BJ (cell line): Measurements from ENCODE around the gene PPP2R5C. TPM values are rescaled to one million over a fixed set of nuclear protein-coding genes. Genes with fewer than 3 reads are reported as not detected.
A peak's percentile ranks its signal among the peaks of the same experiment; 100 is the strongest.
"Not testable (repeated sequence)": the region's sequence is repeated elsewhere in the genome, so short reads cannot be mapped to it uniquely, and the experiment has no call there.

ENCODE experiments used
- CTCF ChIA-PET: fragments of 350-600 bp; formaldehyde crosslinking; extraction: SDS; loops from one replicate; lab custom pipeline; 2021; ENCODE audit warnings: antibody characterized with exemption, inconsistent platforms; lab: Yijun Ruan, JAX
- POLR2A ChIA-PET: fragments of 300-600 bp; sonication (Branson Sonifier 250); formaldehyde crosslinking; extraction: SDS; loops from one replicate; lab custom pipeline; 2021; ENCODE audit warnings: antibody characterized with exemption; lab: Charles Lee
- DNase-seq: peaks from one replicate; pipeline ENCODE4 v3.0.0-alpha.2; 2011; ENCODE audit warnings: low read depth
- H3K27me3 ChIP-seq: 2 replicates; pipeline ENCODE4 v1.6.0; 2011; ENCODE audit warnings: low read length; ENCODE audit not compliant: control insufficient read depth, insufficient read depth
- H3K36me3 ChIP-seq: 2 replicates; pipeline ENCODE4 v1.5.1; 2011; ENCODE audit warnings: low read length; ENCODE audit not compliant: control insufficient read depth, insufficient read depth
- H3K4me3 ChIP-seq: 2 replicates; pipeline ENCODE4 v1.5.1; 2011; ENCODE audit warnings: low read depth, mild to moderate bottlenecking, control low read depth, low read length
- polyA plus RNA-seq: library from polyadenylated mRNA; depleted of rRNA; stranded (reverse); fragments of >200 nt; gene quantifications from 2 replicates; pipeline ENCODE4 v1.2.3, GENCODE V29; 2011
- TF ChIP-seq, protein P1 (sequence below): IDR thresholded peaks from 2 replicates; pipeline ENCODE4 v1.5.1; 2011; ENCODE audit warnings: low read depth, mild to moderate bottlenecking, control low read depth, inconsistent platforms, low read length, moderate library complexity; ENCODE audit not compliant: insufficient read depth

The PPP2R5C gene
- polyA plus RNA-seq, 1 experiment, result 55.8 TPM

DNA sequence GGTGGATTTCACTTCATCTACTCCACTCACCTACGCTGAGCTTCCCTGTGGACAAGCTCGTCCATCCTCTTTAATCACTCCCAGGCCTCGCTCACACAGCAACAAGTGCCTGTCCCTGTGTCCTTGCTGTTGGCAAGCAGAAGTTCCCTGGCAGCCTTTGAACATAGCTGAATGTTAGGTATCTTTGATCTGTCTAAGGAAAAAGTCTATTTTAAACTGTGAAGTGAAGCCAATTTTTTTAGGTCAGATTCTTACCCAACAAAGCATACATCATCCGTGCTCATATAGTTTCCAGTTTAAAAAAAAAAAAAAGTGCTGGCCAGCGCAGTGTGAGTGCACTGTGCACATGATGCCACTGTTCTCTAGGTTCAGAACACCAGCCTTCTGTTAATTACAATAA lies 36.3 kb downstream of the PPP2R5C start:
- H3K27me3 ChIP-seq, result peaks cover 1% of the 10 kb centered on the region; the same call in 1 of the 2 replicates
- TF ChIP-seq, protein P1, sequence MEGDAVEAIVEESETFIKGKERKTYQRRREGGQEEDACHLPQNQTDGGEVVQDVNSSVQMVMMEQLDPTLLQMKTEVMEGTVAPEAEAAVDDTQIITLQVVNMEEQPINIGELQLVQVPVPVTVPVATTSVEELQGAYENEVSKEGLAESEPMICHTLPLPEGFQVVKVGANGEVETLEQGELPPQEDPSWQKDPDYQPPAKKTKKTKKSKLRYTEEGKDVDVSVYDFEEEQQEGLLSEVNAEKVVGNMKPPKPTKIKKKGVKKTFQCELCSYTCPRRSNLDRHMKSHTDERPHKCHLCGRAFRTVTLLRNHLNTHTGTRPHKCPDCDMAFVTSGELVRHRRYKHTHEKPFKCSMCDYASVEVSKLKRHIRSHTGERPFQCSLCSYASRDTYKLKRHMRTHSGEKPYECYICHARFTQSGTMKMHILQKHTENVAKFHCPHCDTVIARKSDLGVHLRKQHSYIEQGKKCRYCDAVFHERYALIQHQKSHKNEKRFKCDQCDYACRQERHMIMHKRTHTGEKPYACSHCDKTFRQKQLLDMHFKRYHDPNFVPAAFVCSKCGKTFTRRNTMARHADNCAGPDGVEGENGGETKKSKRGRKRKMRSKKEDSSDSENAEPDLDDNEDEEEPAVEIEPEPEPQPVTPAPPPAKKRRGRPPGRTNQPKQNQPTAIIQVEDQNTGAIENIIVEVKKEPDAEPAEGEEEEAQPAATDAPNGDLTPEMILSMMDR, result no peak
- no peak for DNase-seq
- ChIA-PET POLR2A (no interaction called here), CTCF (no interaction called here)
- no peak overlapping the region for H3K4me3 ChIP-seq
- H3K36me3 ChIP-seq, result peaks cover 1% of the 10 kb centered on the region; the same call in 1 of the 2 replicates

GRCh38 chr14:101804373-101804772 lies 42.9 kb downstream of the PPP2R5C start:
- CTCF ChIA-PET, result interaction anchor here (1.3 kb wide), 1 partner anchor 34 kb away, joined by 6 read pairs; no protein-coding TSS in a partner anchor
- H3K27me3 ChIP-seq, POLR2A ChIA-PET, H3K36me3 ChIP-seq, H3K4me3 ChIP-seq, DNase-seq: not testable (repeated sequence)

DNA sequence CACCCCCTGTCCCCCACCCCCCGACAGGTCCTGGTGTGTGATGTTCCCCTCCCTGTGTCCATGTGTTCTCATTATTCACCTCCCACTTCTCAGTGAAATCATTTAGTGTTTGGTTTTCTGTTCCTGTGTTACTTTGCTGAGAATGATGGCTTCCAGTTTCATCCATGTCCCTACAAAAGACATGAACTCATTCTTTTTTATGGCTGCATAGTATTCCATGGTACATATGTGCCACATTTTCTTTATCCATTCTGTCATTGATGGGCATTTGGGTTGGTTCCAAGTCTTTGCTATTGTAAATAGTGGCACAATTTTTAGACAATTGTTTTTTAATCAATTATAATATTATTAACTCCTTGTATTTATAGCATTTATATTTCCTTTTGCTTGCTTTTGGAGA lies 44.7 kb downstream of the PPP2R5C start:
- H3K27me3 ChIP-seq, H3K36me3 ChIP-seq, POLR2A ChIA-PET, DNase-seq, H3K4me3 ChIP-seq, CTCF ChIA-PET: not testable (repeated sequence)

GRCh38 chr14:101808020-101808641 lies 46.6 kb downstream of the PPP2R5C start:
- TF ChIP-seq, protein P1, result no peak
- CTCF ChIA-PET, result interaction anchor here (1.3 kb wide), 1 partner anchor 37 kb away, joined by 4 read pairs; no protein-coding TSS in a partner anchor
- no peak for DNase-seq
- Histone ChIP-seq H3K36me3 (peaks cover 2% of the 10 kb centered on the region; the same call in 1 of the 2 replicates), H3K27me3 (no peaks in the 10 kb centered on the region), H3K4me3 (no peak overlapping the region)
- POLR2A ChIA-PET, result no interaction called here

GRCh38 chr14:101808894-101809670 lies 47.6 kb downstream of the PPP2R5C start:
- H3K4me3 ChIP-seq, result peak overlapping the region; percentile 67
- POLR2A ChIA-PET, result interaction anchor here (1.0 to 1.4 kb wide), 2 partner anchors 15 to 38 kb away, joined by 5 to 10 read pairs; no protein-coding TSS in a partner anchor
- H3K27me3 ChIP-seq, result no peaks in the 10 kb centered on the region
- H3K36me3 ChIP-seq, result peaks cover 2% of the 10 kb centered on the region; the same call in 1 of the 2 replicates
- DNase-seq, result no peak
- CTCF ChIA-PET, result interaction anchor here (0.6 to 1.3 kb wide), 3 partner anchors 14 to 308 kb away, joined by 3 to 4 read pairs (median 4); no protein-coding TSS in a partner anchor
- TF ChIP-seq, protein P1, result no peak
